SK-MEL-5 (cell line): ENCODE data around the gene SCNN1A. TPM values are rescaled to one million over a fixed set of nuclear protein-coding genes. Genes with fewer than 3 reads are reported as not detected.

Experiments used
- DNase-seq: peaks from one replicate; pipeline ENCODE4 v3.0.0-alpha.2; 2016; ENCODE audit warnings: low read depth, low spot score
- in situ Hi-C: cut with HindIII; loops from 2 replicates; pipeline ENCODE4 v1.10.0; 2016; ENCODE audit warnings: low sequenced_read_pairs, high pct_unique_total_duplicates, low pct_unique_long_range_greater_than_20kb
- total RNA-seq: library from RNA; depleted of rRNA; stranded (reverse); fragments of >200 nt; shearing (Covaris generic); gene quantifications from 2 replicates; pipeline ENCODE4 v1.2.3, GENCODE V29; 2014

SCNN1A gene
- total RNA-seq, 1 experiment from 2014 or later = not detected

DNA sequence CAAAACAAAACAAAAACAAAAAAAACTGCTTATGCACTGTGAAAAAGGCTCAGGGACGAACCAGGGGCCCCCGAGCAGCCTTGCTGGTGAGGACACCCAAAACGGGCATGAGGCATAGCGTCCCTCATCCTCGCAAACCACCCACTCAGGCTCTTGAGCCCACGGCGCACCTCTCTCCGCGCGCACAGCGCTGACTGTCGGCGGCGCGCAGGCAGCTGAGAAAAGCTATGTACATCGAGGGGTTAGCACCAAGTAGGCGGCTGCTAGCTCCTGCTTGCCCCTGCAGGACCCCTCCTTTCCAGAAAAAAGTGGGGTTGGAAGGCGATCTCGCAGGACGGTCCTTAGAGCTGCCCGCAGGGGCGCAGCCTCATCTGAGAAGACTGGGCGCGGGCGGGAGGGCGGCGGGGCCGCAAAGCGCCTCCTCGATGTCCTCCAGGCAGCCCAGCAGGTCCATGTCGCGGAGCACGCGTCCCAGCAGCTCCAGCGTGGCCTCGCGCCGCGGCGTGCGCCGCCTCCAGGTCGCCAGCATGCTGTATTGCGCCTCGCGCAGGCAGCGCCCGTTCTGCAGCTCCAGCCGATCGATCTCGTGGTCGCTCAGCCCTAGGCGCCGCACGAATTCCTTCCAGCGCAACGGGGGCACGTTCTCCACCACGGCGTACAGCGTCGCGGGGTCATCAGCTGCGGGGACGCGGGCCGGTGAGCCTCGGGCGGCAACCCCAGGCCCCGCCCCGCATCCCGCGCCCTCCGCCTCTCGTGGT lies 46.2 kb downstream of the SCNN1A start:
- in situ Hi-C loops = no loop called here
- no peak for DNase-seq

- in situ Hi-C loops = no loop called here
- DNase-seq = no peak
Measured at GRCh38 chr12:6328045-6328779, 47.2 kb downstream of the SCNN1A start.

- no peak for DNase-seq
- in situ Hi-C loops = no loop called here
Measured at GRCh38 chr12:6327229-6328041, 47.9 kb downstream of the SCNN1A start.

DNA sequence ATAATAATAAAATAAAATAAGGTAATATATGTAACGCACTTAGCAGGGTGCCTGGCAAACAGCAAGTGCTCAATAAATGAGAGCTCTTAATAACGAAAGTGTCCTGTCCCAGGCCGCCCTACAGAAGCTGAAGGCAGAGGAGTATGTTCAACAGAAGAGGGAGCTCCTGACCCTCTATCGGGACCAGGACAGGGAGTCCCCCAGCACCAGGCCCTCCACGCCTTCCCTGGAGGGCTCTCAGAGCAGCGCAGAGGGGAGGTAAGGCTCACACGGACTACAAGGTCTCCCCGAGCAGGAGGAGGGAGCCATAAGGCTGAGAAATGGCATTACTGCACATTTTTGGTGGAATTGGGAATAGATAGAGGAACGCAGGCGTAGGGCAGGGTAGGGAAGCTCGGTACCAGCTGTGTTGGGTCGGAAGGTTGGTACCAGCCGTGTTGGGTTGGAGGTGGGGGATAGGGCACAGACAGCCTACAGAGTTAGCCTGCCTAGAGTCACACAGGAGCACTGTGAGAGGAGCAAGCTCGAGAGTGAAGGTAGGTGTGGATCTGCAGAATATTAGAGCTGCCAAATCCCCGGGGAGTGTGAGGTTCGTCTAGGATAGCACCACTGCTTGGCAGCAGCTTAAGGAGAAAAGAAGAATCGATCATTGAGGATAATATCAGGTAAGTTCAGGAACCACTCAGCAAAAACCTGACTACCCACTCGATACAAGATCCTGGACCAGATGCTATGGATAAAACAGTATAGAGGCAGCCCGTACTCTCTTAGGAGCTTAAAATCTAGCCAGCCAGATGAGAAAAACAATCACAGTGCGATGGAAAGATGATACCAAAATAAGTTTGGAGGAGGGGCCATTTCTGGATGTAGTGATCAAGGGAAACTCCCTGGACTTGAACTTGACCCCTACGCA lies 48.8 kb downstream of the SCNN1A start:
- in situ Hi-C loops = no loop called here
- DNase-seq = peak; percentile 86

DNA sequence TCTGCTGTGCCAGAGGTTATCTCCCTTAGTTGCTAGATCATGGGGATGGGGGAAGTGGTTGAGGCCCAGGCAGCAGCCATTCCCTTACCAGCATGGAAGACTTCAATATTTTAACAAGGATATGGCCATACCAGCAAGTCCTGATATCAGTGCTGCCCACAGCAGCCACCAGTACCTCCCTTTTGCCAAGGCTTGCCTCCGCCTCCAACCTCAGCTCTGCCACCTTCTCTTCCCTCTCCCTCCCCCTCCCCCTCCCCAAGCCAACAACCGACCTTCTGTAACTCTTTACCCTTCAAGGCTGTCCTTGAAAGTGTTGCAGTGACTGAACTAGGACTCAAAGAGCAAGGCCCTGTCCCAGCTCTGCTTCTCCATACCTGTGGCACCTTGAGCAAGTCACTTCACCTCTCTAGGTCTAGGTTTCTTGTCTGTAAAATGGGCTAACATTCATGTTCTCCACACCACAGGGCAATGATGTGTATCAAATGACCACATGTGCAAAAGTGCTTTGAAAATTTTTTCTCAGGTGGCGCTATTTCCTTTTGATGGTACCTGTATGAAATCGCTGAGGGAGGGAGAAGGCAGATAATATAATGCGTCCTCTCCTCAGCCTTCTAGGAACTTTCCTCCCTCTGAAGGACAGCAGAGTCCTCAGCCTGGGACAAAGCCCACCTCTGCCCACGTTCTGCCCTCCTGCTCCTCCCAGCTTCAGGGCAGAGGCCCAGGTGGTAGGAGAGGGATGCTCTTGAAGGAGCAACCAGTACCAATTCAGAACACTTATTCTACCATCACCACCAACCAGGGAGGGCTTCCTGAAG lies 50.2 kb downstream of the SCNN1A start:
- DNase-seq = no peak
- in situ Hi-C loops = no loop called here

GRCh38 chr12:6323995-6324711 lies 51.2 kb downstream of the SCNN1A start:
- in situ Hi-C loops = no loop called here
- DNase-seq = no peak

GRCh38 chr12:6323340-6323994 lies 51.9 kb downstream of the SCNN1A start:
- in situ Hi-C loops = no loop called here
- DNase-seq = peak; percentile 89

DNA sequence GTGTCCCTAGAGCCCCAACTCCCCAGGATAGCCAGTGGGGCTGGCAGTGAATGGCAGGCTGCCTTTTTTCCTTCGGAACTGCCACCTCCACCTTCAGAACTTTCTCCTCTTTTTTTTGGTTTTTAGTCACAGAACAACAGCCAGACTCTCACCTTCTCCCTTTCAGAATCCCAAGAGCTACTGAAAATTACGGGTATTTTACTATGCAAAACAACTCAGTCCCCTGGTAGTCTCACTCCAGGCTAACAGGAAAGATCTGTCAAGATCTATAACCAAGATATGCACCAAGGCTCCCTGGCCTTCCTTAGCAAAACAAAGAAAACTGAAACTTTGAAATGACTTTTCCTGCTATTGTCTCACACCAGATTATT lies 52.4 kb downstream of the SCNN1A start:
- no peak for DNase-seq
- in situ Hi-C loops = no loop called here

GRCh38 chr12:6322352-6322751 lies 53.0 kb downstream of the SCNN1A start:
- DNase-seq = no peak
- in situ Hi-C loops = no loop called here

DNA sequence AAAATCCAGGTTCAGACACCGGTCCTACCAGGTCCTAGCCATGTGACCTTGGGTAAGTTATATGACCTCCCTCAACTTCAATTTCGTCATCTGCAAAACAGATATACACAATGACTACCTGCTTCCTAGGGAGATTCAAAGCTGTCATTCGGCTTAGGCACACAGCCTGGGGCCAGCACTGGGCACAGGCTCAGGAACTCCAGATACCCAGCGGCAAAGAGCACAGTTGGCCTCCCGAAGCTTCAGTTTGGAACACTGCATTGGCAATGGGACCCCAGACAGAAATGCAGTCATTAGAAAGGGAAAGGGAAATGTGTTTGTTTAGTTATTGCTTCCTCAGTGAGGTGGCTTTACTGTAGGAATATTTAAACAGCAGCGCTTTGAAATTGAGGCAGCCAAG lies 53.5 kb downstream of the SCNN1A start:
- in situ Hi-C loops = no loop called here
- DNase-seq = no peak

GRCh38 chr12:6319446-6319845 lies 55.9 kb downstream of the SCNN1A start:
- no peak for DNase-seq
- in situ Hi-C loops = no loop called here

DNA sequence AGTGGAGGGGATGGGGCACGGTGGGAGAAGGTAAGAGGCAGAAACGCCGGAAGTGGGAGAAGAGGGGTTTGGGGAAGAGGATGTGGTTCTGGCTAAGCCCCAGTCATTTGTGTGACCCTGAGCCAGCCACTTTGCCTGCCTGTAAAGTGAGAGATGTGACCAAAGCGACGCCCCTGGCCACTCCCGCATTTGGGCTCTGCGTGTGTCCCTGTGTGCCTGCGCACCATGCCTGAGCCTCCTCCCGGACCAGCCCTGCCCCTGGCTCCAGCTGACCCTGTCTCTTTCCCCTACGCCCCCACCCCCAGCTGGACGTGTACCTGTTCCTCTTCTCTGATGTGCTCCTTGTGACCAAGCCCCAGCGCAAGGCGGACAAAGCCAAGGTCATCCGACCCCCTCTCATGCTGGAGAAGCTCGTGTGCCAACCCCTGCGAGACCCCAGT lies 56.9 kb downstream of the SCNN1A start:
- no peak for DNase-seq
- in situ Hi-C loops = no loop called here

DNA sequence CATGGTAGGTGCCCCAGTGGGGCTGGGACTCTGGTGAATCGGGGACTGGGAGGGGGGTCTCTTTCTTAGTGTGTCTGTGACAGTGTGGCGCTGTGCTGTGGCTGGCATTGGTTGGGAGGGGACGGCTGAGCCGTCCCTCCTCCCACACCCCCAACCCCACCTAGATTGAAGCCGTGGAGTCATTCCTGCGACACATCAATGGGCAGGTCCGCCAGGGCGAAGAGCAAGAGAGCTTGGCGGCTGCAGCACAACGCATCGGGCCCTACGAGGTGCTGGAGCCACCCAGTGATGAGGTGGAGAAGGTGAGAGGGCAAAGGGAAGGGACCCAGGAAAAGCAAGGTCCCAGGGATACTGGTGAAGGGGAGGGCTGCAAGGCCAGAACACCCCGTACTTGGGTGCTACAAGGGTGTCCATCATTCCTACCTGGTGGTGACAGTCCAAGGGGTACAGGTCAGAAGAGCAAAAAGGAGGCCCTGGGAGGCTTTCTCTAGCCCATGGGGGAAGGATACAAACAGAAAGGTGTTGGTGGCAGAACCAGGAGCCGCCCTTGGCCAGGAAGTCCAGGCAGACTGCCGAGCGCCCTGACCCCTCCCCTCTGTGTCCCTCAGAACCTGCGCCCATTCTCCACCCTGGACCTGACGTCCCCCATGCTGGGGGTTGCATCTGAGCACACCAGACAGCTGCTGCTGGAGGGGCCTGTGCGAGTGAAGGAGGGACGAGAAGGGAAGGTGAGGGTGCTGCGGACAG lies 57.5 kb downstream of the SCNN1A start:
- in situ Hi-C loops = no loop called here
- DNase-seq = no peak

- in situ Hi-C loops = no loop called here
- DNase-seq = no peak
Measured at GRCh38 chr12:6316921-6317692, 58.3 kb downstream of the SCNN1A start.
